Spleen (tissue), 11 donors: ENCODE data around the gene ZNF837. TPM values are rescaled to one million over a fixed set of nuclear protein-coding genes. Genes with fewer than 3 reads are reported as not detected.

Source experiments
- DNase-seq: peaks from one replicate; pipeline ENCODE4 v3.0.0-alpha.2; 2020
- H3K27ac ChIP-seq, 8 donors: fragments of 200-600 bp; sonication (generic) in 7 of 8; 1 replicate in 4 of 8; 2 replicates in 4 of 8; pipeline versions ENCODE4 v1.5.0 to v1.8.0; 2016 to 2021; ENCODE audit warnings: inconsistent platforms in 4 of 8, mild to moderate bottlenecking in 4 of 8, moderate library complexity in 1 of 8
- H3K27me3 ChIP-seq, 7 donors: fragments of 200-600 bp; sonication (generic) in 6 of 7; replicated peaks in 1 of 7; 1 replicate in 4 of 7; 2 replicates in 3 of 7; pipeline versions ENCODE4 v1.5.0 to v1.8.0; 2016 to 2021; ENCODE audit warnings: inconsistent platforms in 3 of 7, mild to moderate bottlenecking in 1 of 7
- H3K36me3 ChIP-seq, 6 donors: fragments of 200-600 bp; sonication (generic) in 5 of 6; 1 replicate in 4 of 6; 2 replicates in 2 of 6; pipeline versions ENCODE4 v1.5.0 to v1.8.0; 2016 to 2021; ENCODE audit warnings: inconsistent platforms in 2 of 6
- H3K4me1 ChIP-seq, 6 donors: fragments of 200-600 bp; sonication (generic) in 5 of 6; 1 replicate in 3 of 6; 2 replicates in 3 of 6; pipeline versions ENCODE4 v1.5.0 to v1.8.0; 2016 to 2021; ENCODE audit warnings: inconsistent platforms in 3 of 6
- H3K4me3 ChIP-seq, 8 donors: fragments of 200-600 bp; sonication (generic) in 7 of 8; 1 replicate in 4 of 8; 2 replicates in 4 of 8; pipeline versions ENCODE4 v1.5.0 to v1.8.0; 2016 to 2021; ENCODE audit warnings: inconsistent platforms in 4 of 8, mild to moderate bottlenecking in 4 of 8, moderate library complexity in 2 of 8
- H3K9me3 ChIP-seq, 8 donors: fragments of 200-600 bp; sonication (generic) in 7 of 8; 1 replicate in 4 of 8; 2 replicates in 4 of 8; pipeline versions ENCODE4 v1.5.0 to v1.8.0; 2016 to 2021; ENCODE audit warnings: inconsistent platforms in 4 of 8
- CTCF ChIP-seq, 11 experiments: fragments of 200-600 bp in 7 of 11; fragments of 450-650 bp in 4 of 11; sonication (generic) in 4 of 11; IDR thresholded peaks in 8 of 11; conservative IDR thresholded peaks in 3 of 11; 1 replicate in 7 of 11; 2 replicates in 4 of 11; pipeline versions ENCODE4 v1.4.0 to v1.8.0; 2016 to 2021; ENCODE audit warnings: antibody characterized with exemption in 11 of 11, inconsistent platforms in 4 of 11, mild to moderate bottlenecking in 1 of 11
- POLR2A ChIP-seq, 3 donors: fragments of 450-650 bp; IDR thresholded peaks; one replicate each; pipeline ENCODE4 v1.5.1; 2017; ENCODE audit warnings: antibody characterized with exemption in 3 of 3, mild to moderate bottlenecking in 1 of 3
- POLR2AphosphoS5 ChIP-seq, 3 donors: sonication (generic); formaldehyde crosslinking; IDR thresholded peaks; one replicate each; pipeline ENCODE4 v1.5.1; 2017; ENCODE audit warnings: antibody characterized with exemption in 3 of 3
- WGBS, 5 donors: extraction: QIAGEN DNeasy Blood & Tissue Kit in 3 of 5; methylation state at CpG; one replicate each; pipeline versions ENCODE4 v1.1.5 to v1.1.7; 2013 to 2018; 5-methylcytosine and 5-hydroxymethylcytosine counted together
- intact Hi-C: fragments of 100-400 bp; cut with DNase I; formaldehyde crosslinking; loops from one replicate; pipeline ENCODE4 v1.15.0; 2023; ENCODE audit warnings: low total_unique reads
- microRNA-seq, 3 donors: library from miRNA; unstranded; fragments of <30 nt; microRNA quantifications; one replicate each; pipeline versions ENCODE4 to v1.1.0, GENCODE V29; 2019 to 2020
- polyA plus RNA-seq, 3 donors: library from polyadenylated mRNA; stranded (reverse); fragments of 200-250 nt; gene quantifications; one replicate each; pipeline ENCODE4 v1.2.1, GENCODE V29; 2013
- small RNA-seq, 4 donors: library from RNA; depleted of rRNA; stranded (forward); fragments of <200 nt; gene quantifications; one replicate each; pipeline ENCODE3, GENCODE V24; 2016
- total RNA-seq, 7 donors: library from RNA; depleted of rRNA in 3 of 7; stranded (reverse); fragments of >200 nt in 3 of 7; fragmentation: NEBNext Ultra II Directional in 4 of 7; extraction: Animal tissue kit (Norgen Biotek cat#: 25700) in 4 of 7; gene quantifications; one replicate each; pipeline versions ENCODE4 v1.1.0 to v1.2.1, GENCODE V29; 2016 to 2021
- donor health status: healthy with polysubstance abuse.
- donor health status: DM: no; HTN: no; CAD: no; lungs with moderate emphysema.
- donor health status: DM: no; HTN: no; CAD: no.
- donor health status: Bipolar disorder and iron deficiency.
- donor health status: healthy.
- donor health status: DM: no; HTN: no; CAD: no.
- donor health status: DM: yes; HTN: yes; CAD: no.

Gene ZNF837
- total and polyA plus RNA-seq, 10 donors = 2.2 to 6.1 (median 3.2) TPM

GRCh38 chr19:58319241-58319640 lies 61.6 kb downstream of the ZNF837 start:
- intact Hi-C loops = no loop called here
- WGBS, 5 donors = 93 to 99% (median 95%) methylated on average over 10 of the region's 10 CpGs
- no peaks in the 10 kb centered on the region for H3K9me3 ChIP-seq
- no peak overlapping the region for H3K4me3 ChIP-seq
- H3K36me3 ChIP-seq = peaks cover 0 to 52% (median 21%) of the 10 kb centered on the region in 6 donors
- no peaks in the 10 kb centered on the region for H3K27me3 ChIP-seq
- no peak for DNase-seq
- no peak for TF ChIP-seq POLR2AphosphoS5 (IDR thresholded peaks at IDR 0.05)
- H3K27ac ChIP-seq = no peak overlapping the region
- H3K4me1 ChIP-seq = no peaks in the 10 kb centered on the region

DNA sequence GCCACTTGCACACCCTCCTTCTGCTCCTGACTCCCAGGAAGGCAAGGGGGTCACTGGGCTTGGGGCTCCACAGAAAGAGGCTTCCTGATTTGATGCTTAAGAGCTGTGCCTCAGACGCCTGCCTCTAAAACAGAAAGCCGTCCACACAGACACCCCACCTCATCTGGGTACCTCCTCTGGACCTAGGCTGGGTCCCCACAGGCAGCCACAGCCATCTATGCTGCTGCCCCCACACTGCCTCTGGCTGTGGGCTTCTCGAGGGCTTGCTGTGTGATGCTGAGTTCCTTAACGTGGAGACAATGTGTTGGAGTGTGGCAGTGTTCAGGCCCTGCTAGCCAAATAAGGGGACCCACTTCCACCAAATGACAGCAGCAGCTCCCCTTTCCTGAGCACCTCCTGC lies 62.5 kb downstream of the ZNF837 start:
- Histone ChIP-seq H3K4me1 (no peaks in the 10 kb centered on the region), H3K27ac (no peak overlapping the region), H3K27me3 (no peaks in the 10 kb centered on the region), H3K9me3 (no peaks in the 10 kb centered on the region), H3K36me3 (peaks cover 0 to 62% (median 30%) of the 10 kb centered on the region in 6 donors), H3K4me3 (no peak overlapping the region)
- intact Hi-C loops = no loop called here
- 75 to 90% (median 85%) methylated on average over 3 to 4 of the region's 4 CpGs for whole genome bisulfite sequencing, 5 donors
- TF ChIP-seq CTCF (IDR thresholded peaks at IDR 0.05 in 8 of 11, conservative IDR thresholded peaks at IDR 0.05 in 3 of 11) (no peak), POLR2AphosphoS5 (IDR thresholded peaks at IDR 0.05) (no peak), POLR2A (IDR thresholded peaks at IDR 0.05) (no peak)
- no peak for DNase-seq

Small RNA genes lying within 50 kb of the gene (microRNA-seq; reads per million reads assigned to microRNA genes)
- 0.28 to 1.8 (median 1.1) reads per million in 3 donors for gene MIR4754
- gene MIR6806 = 0 reads per million in 3 donors

Small RNA genes lying within 50 kb of the gene (small RNA-seq; reads per million reads assigned to genes)
- gene MIR4754 (0 reads per million in 4 donors), gene MIR6806 (0 to 0.23 (median 0) reads per million in 4 donors), gene RNA5SP473 (0.35 to 0.75 (median 0.52) reads per million in 4 donors)

Other genes starting within 250 kb of the ZNF837 start
- gene ZNF329, start 230.2 kb downstream of the ZNF837 start, total RNA-seq = 10 to 100 TPM in 4 of 7 donors, 1 to 10 TPM in 3; 8.6 to 13.4 (median 10.4) TPM
- 1 to 10 TPM; 3.8 to 6.1 (median 3.8) TPM for gene ZNF329, start 230.2 kb downstream of the ZNF837 start, polyA plus RNA-seq
- gene ZNF274, start 198.0 kb downstream of the ZNF837 start, total RNA-seq = 10 to 100 TPM; 32.5 to 53.4 (median 36.9) TPM
- 10 to 100 TPM; 17.5 to 19.5 (median 18.4) TPM for gene ZNF274, start 198.0 kb downstream of the ZNF837 start, polyA plus RNA-seq
- gene ZNF544, start 152.1 kb downstream of the ZNF837 start, total RNA-seq = 10 to 100 TPM; 31.4 to 58.5 (median 39.0) TPM
- 10 to 100 TPM; 12.5 to 24.8 (median 20.2) TPM for gene ZNF544, start 152.1 kb downstream of the ZNF837 start, polyA plus RNA-seq
- gene ZNF8, start 102.1 kb downstream of the ZNF837 start, total RNA-seq = 10 to 100 TPM in 2 of 7 donors, 1 to 10 TPM in 5; 6.6 to 10.7 (median 8.5) TPM
- gene ZNF8, start 102.1 kb downstream of the ZNF837 start, polyA plus RNA-seq = 1 to 10 TPM in 1 of 3 donors, under 1 TPM in 2; 0.91 to 1.8 (median 0.91) TPM
- gene ERVK3-1, start 75.7 kb downstream of the ZNF837 start, total RNA-seq = 10 to 100 TPM; 35.0 to 62.5 (median 44.7) TPM
- 10 to 100 TPM; 34.0 to 48.8 (median 39.1) TPM for gene ERVK3-1, start 75.7 kb downstream of the ZNF837 start, polyA plus RNA-seq
- 1 to 10 TPM; 2.7 to 3.9 (median 3.0) TPM for gene ZSCAN22, start 54.0 kb downstream of the ZNF837 start, total RNA-seq
- under 1 TPM; 0.48 to 0.86 (median 0.55) TPM for gene ZSCAN22, start 54.0 kb downstream of the ZNF837 start, polyA plus RNA-seq
- gene A1BG, start 27.5 kb downstream of the ZNF837 start, total RNA-seq = 10 to 100 TPM; 10.8 to 49.9 (median 14.2) TPM
- gene A1BG, start 27.5 kb downstream of the ZNF837 start, polyA plus RNA-seq = 10 to 100 TPM; 39.4 to 76.5 (median 73.8) TPM
- gene ZNF497, start 18.3 kb downstream of the ZNF837 start, total RNA-seq = 1 to 10 TPM in 5 of 7 donors, under 1 TPM in 2; 0.44 to 3.0 (median 1.3) TPM
- gene ZNF497, start 18.3 kb downstream of the ZNF837 start, polyA plus RNA-seq = under 1 TPM; 0.59 to 0.74 (median 0.61) TPM
- gene RPS5, start 6.2 kb upstream of the ZNF837 start, total RNA-seq = 1,000 to 10,000 TPM in 4 of 7 donors, 100 to 1,000 TPM in 3; 712 to 1,400 (median 1,083) TPM
- 1,000 to 10,000 TPM; 1,850 to 2,466 (median 2,373) TPM for gene RPS5, start 6.2 kb upstream of the ZNF837 start, polyA plus RNA-seq
- not detected for gene RNF225, start 14.6 kb upstream of the ZNF837 start, total RNA-seq
- not detected for gene RNF225, start 14.6 kb upstream of the ZNF837 start, polyA plus RNA-seq
- 10 to 100 TPM in 3 of 7 donors, 1 to 10 TPM in 4; 6.7 to 11.2 (median 9.4) TPM for gene ZNF584, start 27.6 kb upstream of the ZNF837 start, total RNA-seq
- gene ZNF584, start 27.6 kb upstream of the ZNF837 start, polyA plus RNA-seq = 1 to 10 TPM; 2.3 to 3.4 (median 2.5) TPM
- 10 to 100 TPM in 2 of 7 donors, 1 to 10 TPM in 5; 4.2 to 10.9 (median 6.6) TPM for gene ZNF132, start 59.1 kb upstream of the ZNF837 start, total RNA-seq
- 1 to 10 TPM in 2 of 3 donors, under 1 TPM in 1; 0.96 to 1.1 (median 1.0) TPM for gene ZNF132, start 59.1 kb upstream of the ZNF837 start, polyA plus RNA-seq
- gene ZNF324B, start 70.6 kb upstream of the ZNF837 start, total RNA-seq = 10 to 100 TPM in 2 of 7 donors, 1 to 10 TPM in 5; 7.3 to 12.5 (median 8.3) TPM
- 1 to 10 TPM in 2 of 3 donors, under 1 TPM in 1; 0.98 to 3.3 (median 1.5) TPM for gene ZNF324B, start 70.6 kb upstream of the ZNF837 start, polyA plus RNA-seq
- 10 to 100 TPM; 11.0 to 19.8 (median 14.2) TPM for gene ZNF324, start 86.0 kb upstream of the ZNF837 start, total RNA-seq
- gene ZNF324, start 86.0 kb upstream of the ZNF837 start, polyA plus RNA-seq = 1 to 10 TPM; 1.5 to 4.6 (median 2.1) TPM
- 10 to 100 TPM in 6 of 7 donors, 1 to 10 TPM in 1; 9.8 to 18.8 (median 11.3) TPM for gene ZNF446, start 95.3 kb upstream of the ZNF837 start, total RNA-seq
- 10 to 100 TPM in 2 of 3 donors, 1 to 10 TPM in 1; 7.1 to 13.2 (median 12.6) TPM for gene ZNF446, start 95.3 kb upstream of the ZNF837 start, polyA plus RNA-seq
- gene SLC27A5, start 131.0 kb upstream of the ZNF837 start, total RNA-seq = 10 to 100 TPM in 1 of 7 donors, 1 to 10 TPM in 6; 6.0 to 12.3 (median 7.2) TPM
- 10 to 100 TPM; 14.0 to 26.8 (median 14.9) TPM for gene SLC27A5, start 131.0 kb upstream of the ZNF837 start, polyA plus RNA-seq
- 10 to 100 TPM; 11.1 to 16.0 (median 13.0) TPM for gene ZBTB45, start 138.8 kb upstream of the ZNF837 start, total RNA-seq
- gene ZBTB45, start 138.8 kb upstream of the ZNF837 start, polyA plus RNA-seq = 1 to 10 TPM; 4.0 to 8.8 (median 4.4) TPM
- gene TRIM28, start 163.0 kb upstream of the ZNF837 start, total RNA-seq = 100 to 1,000 TPM; 216 to 294 (median 232) TPM
- 100 to 1,000 TPM; 181 to 233 (median 183) TPM for gene TRIM28, start 163.0 kb upstream of the ZNF837 start, polyA plus RNA-seq
- gene CHMP2A, start 174.1 kb upstream of the ZNF837 start, total RNA-seq = 100 to 1,000 TPM in 3 of 7 donors, 10 to 100 TPM in 4; 79.9 to 115 (median 89.9) TPM
- 100 to 1,000 TPM; 112 to 124 (median 121) TPM for gene CHMP2A, start 174.1 kb upstream of the ZNF837 start, polyA plus RNA-seq
- gene UBE2M, start 177.6 kb upstream of the ZNF837 start, total RNA-seq = 10 to 100 TPM; 19.1 to 66.9 (median 44.0) TPM
- gene UBE2M, start 177.6 kb upstream of the ZNF837 start, polyA plus RNA-seq = 10 to 100 TPM; 33.2 to 47.3 (median 36.9) TPM
- gene MZF1, start 192.3 kb upstream of the ZNF837 start, total RNA-seq = 10 to 100 TPM; 27.7 to 41.6 (median 35.7) TPM
- gene MZF1, start 192.3 kb upstream of the ZNF837 start, polyA plus RNA-seq = 10 to 100 TPM; 13.2 to 23.0 (median 20.6) TPM